ENCODE measurements around the gene TEX14.

TEX14 gene

DNA sequence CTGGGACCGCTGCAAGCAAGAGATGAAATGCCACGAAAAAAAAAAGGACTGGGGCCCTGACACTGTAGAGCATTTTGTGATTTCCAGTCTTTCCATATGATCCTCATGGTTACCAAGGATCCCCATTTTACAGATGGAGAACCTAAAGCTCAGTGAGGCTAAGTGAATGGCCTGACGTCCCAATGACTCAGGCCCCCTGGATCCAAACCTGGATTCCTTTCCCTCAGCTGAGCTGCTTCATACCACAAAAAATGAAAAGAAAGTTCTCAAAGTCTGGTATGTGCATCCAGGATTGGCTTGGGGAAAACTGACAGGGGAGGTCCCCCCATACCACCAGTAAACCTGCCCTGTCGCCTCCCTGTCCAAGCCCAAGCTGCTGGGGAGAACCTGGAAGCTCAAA, 80.5 kb downstream of the TEX14 start:
- Histone ChIP-seq H3K4me2 (ENCODE audit: low read depth, low read length, poor library complexity, severe bottlenecking) (no peak overlapping the region), H3K27ac (ENCODE audit: low read depth, low read length) (no peak overlapping the region)

DNA sequence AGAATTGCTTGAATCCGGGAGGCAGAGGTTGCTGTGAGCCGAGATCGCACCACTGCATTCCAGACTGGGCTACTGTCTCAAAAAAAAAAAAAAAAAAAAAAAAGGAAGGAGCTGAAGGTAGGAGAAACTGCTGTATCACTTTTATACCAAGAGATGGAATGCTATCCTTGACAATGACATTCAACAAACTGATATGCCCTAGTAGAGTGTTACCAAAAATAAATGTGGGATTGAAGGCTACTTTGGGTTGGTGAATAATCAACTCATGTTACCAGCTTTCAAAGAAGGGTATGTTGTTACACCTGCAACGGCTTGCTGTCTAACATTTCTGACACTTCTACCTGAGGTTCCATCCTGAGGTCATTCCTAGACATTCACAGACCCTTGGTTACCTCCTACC, 84.9 kb downstream of the TEX14 start:
- H3K4me3 ChIP-seq (ENCODE audit: insufficient read depth, low read length, poor library complexity, severe bottlenecking): no peak overlapping the region
- no peaks in the 10 kb centered on the region for H3F3A ChIP-seq (ENCODE audit: insufficient read depth)
- no peak overlapping the region for H3K27ac ChIP-seq (ENCODE audit: low read depth, low read length)
- no peaks in the 10 kb centered on the region for H4K20me1 ChIP-seq (ENCODE audit: low read depth, low read length)
- no peaks in the 10 kb centered on the region for H3K79me2 ChIP-seq (ENCODE audit: insufficient read depth, low read length)
- H3K9ac ChIP-seq (ENCODE audit: low read length): no peak overlapping the region
- H3K36me3 ChIP-seq (ENCODE audit: low read length): no peaks in the 10 kb centered on the region
- H3K27me3 ChIP-seq (ENCODE audit: low read length): no peaks in the 10 kb centered on the region
- TF ChIP-seq, protein P1, sequence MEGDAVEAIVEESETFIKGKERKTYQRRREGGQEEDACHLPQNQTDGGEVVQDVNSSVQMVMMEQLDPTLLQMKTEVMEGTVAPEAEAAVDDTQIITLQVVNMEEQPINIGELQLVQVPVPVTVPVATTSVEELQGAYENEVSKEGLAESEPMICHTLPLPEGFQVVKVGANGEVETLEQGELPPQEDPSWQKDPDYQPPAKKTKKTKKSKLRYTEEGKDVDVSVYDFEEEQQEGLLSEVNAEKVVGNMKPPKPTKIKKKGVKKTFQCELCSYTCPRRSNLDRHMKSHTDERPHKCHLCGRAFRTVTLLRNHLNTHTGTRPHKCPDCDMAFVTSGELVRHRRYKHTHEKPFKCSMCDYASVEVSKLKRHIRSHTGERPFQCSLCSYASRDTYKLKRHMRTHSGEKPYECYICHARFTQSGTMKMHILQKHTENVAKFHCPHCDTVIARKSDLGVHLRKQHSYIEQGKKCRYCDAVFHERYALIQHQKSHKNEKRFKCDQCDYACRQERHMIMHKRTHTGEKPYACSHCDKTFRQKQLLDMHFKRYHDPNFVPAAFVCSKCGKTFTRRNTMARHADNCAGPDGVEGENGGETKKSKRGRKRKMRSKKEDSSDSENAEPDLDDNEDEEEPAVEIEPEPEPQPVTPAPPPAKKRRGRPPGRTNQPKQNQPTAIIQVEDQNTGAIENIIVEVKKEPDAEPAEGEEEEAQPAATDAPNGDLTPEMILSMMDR (IDR thresholded peaks at IDR 0.05; ENCODE audit: insufficient read depth, low read length, poor library complexity, severe bottlenecking): no peak
- no peak for TF ChIP-seq EZH2phosphoT487 (conservative IDR thresholded peaks at IDR 0.05; ENCODE audit: low read length)
- H3K4me2 ChIP-seq (ENCODE audit: low read depth, low read length, poor library complexity, severe bottlenecking): no peak overlapping the region
- no peaks in the 10 kb centered on the region for H3K9me2 ChIP-seq (replicated peaks; ENCODE audit: insufficient read depth, low read length)
- H3K9me3 ChIP-seq (ENCODE audit: insufficient read depth, low read length): no peaks in the 10 kb centered on the region
- H2AFZ ChIP-seq (ENCODE audit: low read depth, low read length, severe bottlenecking): no peak overlapping the region

More for the DNA sequence above, 80.5 kb downstream of the TEX14 start:
- Histone ChIP-seq H3K36me3 (ENCODE audit: low read length) (no peaks in the 10 kb centered on the region), H3K9me3 (ENCODE audit: insufficient read depth, low read length) (no peaks in the 10 kb centered on the region), H3K79me2 (ENCODE audit: insufficient read depth, low read length) (no peaks in the 10 kb centered on the region), H3K9ac (ENCODE audit: low read length) (no peak overlapping the region), H4K20me1 (ENCODE audit: low read depth, low read length) (no peaks in the 10 kb centered on the region), H3F3A (ENCODE audit: insufficient read depth) (no peaks in the 10 kb centered on the region), H2AFZ (ENCODE audit: low read depth, low read length, severe bottlenecking) (no peak overlapping the region), H3K4me3 (ENCODE audit: insufficient read depth, low read length, poor library complexity, severe bottlenecking) (no peak overlapping the region), H3K27me3 (ENCODE audit: low read length) (no peaks in the 10 kb centered on the region), H3K9me2 (replicated peaks; ENCODE audit: insufficient read depth, low read length) (no peaks in the 10 kb centered on the region)
- TF ChIP-seq, protein P1 (IDR thresholded peaks at IDR 0.05; ENCODE audit: insufficient read depth, low read length, poor library complexity, severe bottlenecking): no peak
- no peak for TF ChIP-seq EZH2phosphoT487 (conservative IDR thresholded peaks at IDR 0.05; ENCODE audit: low read length)

DNA sequence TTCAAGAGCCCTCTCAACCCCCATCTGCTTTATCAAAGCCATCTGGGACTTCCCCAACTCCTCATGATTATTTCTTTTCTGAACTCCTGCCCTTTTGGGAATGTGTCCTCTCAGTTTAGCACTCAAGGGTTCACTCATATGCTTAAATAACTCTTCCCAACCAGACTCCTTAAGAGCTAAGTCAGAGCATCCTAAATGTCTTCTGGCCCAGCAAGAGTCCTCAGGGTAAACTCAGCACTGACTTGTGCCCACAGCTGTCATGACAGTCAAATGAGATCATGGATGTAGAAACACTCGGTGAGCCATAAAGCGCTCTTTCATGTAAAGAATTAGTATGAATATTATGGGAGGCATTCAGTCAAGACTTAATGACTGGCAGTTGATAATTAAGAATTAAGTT, 85.9 kb downstream of the TEX14 start:
- no peak overlapping the region for H3K4me3 ChIP-seq (ENCODE audit: insufficient read depth, low read length, poor library complexity, severe bottlenecking)
- TF ChIP-seq, protein P1 (IDR thresholded peaks at IDR 0.05; ENCODE audit: insufficient read depth, low read length, poor library complexity, severe bottlenecking): no peak
- no peak for TF ChIP-seq EZH2phosphoT487 (conservative IDR thresholded peaks at IDR 0.05; ENCODE audit: low read length)
- H3F3A ChIP-seq (ENCODE audit: insufficient read depth): no peaks in the 10 kb centered on the region
- H2AFZ ChIP-seq (ENCODE audit: low read depth, low read length, severe bottlenecking): no peak overlapping the region
- H3K27ac ChIP-seq (ENCODE audit: low read depth, low read length): no peak overlapping the region
- no peaks in the 10 kb centered on the region for H4K20me1 ChIP-seq (ENCODE audit: low read depth, low read length)
- no peaks in the 10 kb centered on the region for H3K79me2 ChIP-seq (ENCODE audit: insufficient read depth, low read length)
- no peak overlapping the region for H3K9ac ChIP-seq (ENCODE audit: low read length)
- H3K27me3 ChIP-seq (ENCODE audit: low read length): no peaks in the 10 kb centered on the region
- no peaks in the 10 kb centered on the region for H3K36me3 ChIP-seq (ENCODE audit: low read length)
- H3K9me3 ChIP-seq (ENCODE audit: insufficient read depth, low read length): no peaks in the 10 kb centered on the region
- H3K4me2 ChIP-seq (ENCODE audit: low read depth, low read length, poor library complexity, severe bottlenecking): no peak overlapping the region
- no peaks in the 10 kb centered on the region for H3K9me2 ChIP-seq (replicated peaks; ENCODE audit: insufficient read depth, low read length)

Data from SU-DHL-6 (cell line).